ENCODE data around the gene LRRC9. TPM values are rescaled to one million over a fixed set of nuclear protein-coding genes. Genes with fewer than 3 reads are reported as not detected.

The LRRC9 gene
- total RNA-seq, 1 donor from 2014 or later = 1.7 TPM

DNA sequence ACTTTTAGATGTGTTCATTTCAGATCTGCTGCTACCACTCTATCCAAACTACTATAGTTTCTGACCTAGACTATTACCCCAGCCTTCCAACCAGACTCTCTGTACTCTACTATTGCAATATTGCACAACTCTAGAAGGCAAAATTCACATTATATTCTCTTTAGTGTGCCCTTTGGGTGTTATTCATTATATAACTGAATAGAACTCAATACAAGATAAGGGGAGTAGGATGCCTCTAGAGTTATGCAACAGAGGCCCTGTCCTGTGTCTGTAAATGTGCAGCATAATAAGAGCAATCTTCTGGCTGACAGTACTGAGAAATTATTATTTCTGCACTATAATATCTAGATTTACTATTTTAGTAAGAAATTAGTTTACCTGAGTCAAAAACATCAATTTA is 63.1 kb downstream of the LRRC9 start:
- H3K27ac Mint-ChIP-seq = no peak overlapping the region
- no peaks in the 10 kb centered on the region for H3K36me3 Mint-ChIP-seq
- no peaks in the 10 kb centered on the region for H3K9me3 Mint-ChIP-seq
- DNase-seq (ENCODE audit: extremely low spot score, unreplicated experiment) = no peak
- no peak overlapping the region for H3K4me3 Mint-ChIP-seq
- no peaks in the 10 kb centered on the region for H3K27me3 Mint-ChIP-seq
- no peaks in the 10 kb centered on the region for H3K4me1 Mint-ChIP-seq (ENCODE audit: unreplicated experiment)
- TF ChIP-seq, protein P1, sequence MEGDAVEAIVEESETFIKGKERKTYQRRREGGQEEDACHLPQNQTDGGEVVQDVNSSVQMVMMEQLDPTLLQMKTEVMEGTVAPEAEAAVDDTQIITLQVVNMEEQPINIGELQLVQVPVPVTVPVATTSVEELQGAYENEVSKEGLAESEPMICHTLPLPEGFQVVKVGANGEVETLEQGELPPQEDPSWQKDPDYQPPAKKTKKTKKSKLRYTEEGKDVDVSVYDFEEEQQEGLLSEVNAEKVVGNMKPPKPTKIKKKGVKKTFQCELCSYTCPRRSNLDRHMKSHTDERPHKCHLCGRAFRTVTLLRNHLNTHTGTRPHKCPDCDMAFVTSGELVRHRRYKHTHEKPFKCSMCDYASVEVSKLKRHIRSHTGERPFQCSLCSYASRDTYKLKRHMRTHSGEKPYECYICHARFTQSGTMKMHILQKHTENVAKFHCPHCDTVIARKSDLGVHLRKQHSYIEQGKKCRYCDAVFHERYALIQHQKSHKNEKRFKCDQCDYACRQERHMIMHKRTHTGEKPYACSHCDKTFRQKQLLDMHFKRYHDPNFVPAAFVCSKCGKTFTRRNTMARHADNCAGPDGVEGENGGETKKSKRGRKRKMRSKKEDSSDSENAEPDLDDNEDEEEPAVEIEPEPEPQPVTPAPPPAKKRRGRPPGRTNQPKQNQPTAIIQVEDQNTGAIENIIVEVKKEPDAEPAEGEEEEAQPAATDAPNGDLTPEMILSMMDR (conservative IDR thresholded peaks at IDR 0.05) = no peak

GRCh38 chr14:59986556-59987059 is 66.7 kb downstream of the LRRC9 start:
- H3K4me1 Mint-ChIP-seq (ENCODE audit: unreplicated experiment) = no peaks in the 10 kb centered on the region
- H3K4me3 Mint-ChIP-seq = no peak overlapping the region
- no peaks in the 10 kb centered on the region for H3K27me3 Mint-ChIP-seq
- no peak for DNase-seq (ENCODE audit: extremely low spot score, unreplicated experiment)
- H3K9me3 Mint-ChIP-seq = peaks cover 8% of the 10 kb centered on the region
- no peak overlapping the region for H3K27ac Mint-ChIP-seq
- TF ChIP-seq, protein P1 (conservative IDR thresholded peaks at IDR 0.05) = no peak
- H3K36me3 Mint-ChIP-seq = no peaks in the 10 kb centered on the region

- Mint-ChIP-seq H3K36me3 (no peaks in the 10 kb centered on the region), H3K4me1 (ENCODE audit: unreplicated experiment) (no peaks in the 10 kb centered on the region), H3K4me3 (no peak overlapping the region), H3K27ac (no peak overlapping the region), H3K27me3 (no peaks in the 10 kb centered on the region), H3K9me3 (no peaks in the 10 kb centered on the region)
- DNase-seq (ENCODE audit: extremely low spot score, unreplicated experiment) = no peak
- TF ChIP-seq, protein P1 (conservative IDR thresholded peaks at IDR 0.05) = no peak
Measured at GRCh38 chr14:59997449-59997848, 77.5 kb downstream of the LRRC9 start.

DNA sequence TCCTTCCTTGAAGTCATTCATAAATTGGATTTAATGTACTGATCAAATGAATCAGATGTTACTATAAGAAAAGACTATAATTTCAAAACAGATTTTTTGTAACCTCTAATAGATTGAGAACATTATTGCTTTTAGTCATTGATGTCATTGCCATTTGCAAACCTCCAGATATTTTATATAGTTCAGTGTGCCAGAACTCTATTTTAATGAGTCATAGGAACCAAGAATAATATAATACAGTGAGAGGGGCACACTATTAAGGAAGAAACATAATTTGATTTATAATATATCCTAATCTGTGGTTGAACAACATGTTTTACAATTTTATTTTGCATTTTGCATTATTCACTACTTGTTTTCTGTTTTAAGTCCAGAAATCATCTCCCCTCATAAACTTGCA is 78.0 kb downstream of the LRRC9 start:
- H3K4me1 Mint-ChIP-seq (ENCODE audit: unreplicated experiment) = no peaks in the 10 kb centered on the region
- no peaks in the 10 kb centered on the region for H3K9me3 Mint-ChIP-seq
- no peak for DNase-seq (ENCODE audit: extremely low spot score, unreplicated experiment)
- no peaks in the 10 kb centered on the region for H3K27me3 Mint-ChIP-seq
- no peaks in the 10 kb centered on the region for H3K36me3 Mint-ChIP-seq
- no peak overlapping the region for H3K4me3 Mint-ChIP-seq
- H3K27ac Mint-ChIP-seq = no peak overlapping the region
- TF ChIP-seq, protein P1 (conservative IDR thresholded peaks at IDR 0.05) = no peak

GRCh38 chr14:59998564-59998963 is 78.6 kb downstream of the LRRC9 start:
- no peak for DNase-seq (ENCODE audit: extremely low spot score, unreplicated experiment)
- Mint-ChIP-seq H3K27ac (no peak overlapping the region), H3K4me1 (ENCODE audit: unreplicated experiment) (no peaks in the 10 kb centered on the region), H3K36me3 (no peaks in the 10 kb centered on the region), H3K9me3 (no peaks in the 10 kb centered on the region), H3K27me3 (no peaks in the 10 kb centered on the region), H3K4me3 (no peak overlapping the region)
- TF ChIP-seq, protein P1 (conservative IDR thresholded peaks at IDR 0.05) = no peak

Measured in type B pancreatic cell (in vitro differentiated cells).